T-helper 1 cell (primary cell): Measurements from ENCODE around the gene PTPN5.
A peak's percentile ranks its signal among the peaks of the same experiment; 100 is the strongest.

ENCODE experiments used
- DNase-seq, 5 donors: peaks; one replicate each; pipeline ENCODE4 v3.0.0-alpha.2; 2012 to 2020

PTPN5 gene

GRCh38 chr11:18736590-18737148 lies 54.9 kb downstream of the PTPN5 start:
- DNase-seq: no peak

- no peak for DNase-seq
Observed at GRCh38 chr11:18733202-18733601, 58.4 kb downstream of the PTPN5 start.

- DNase-seq: peak in 4 of 5 donors; percentile 34 to 57 (median 44)
Observed at GRCh38 chr11:18731949-18732821, 59.4 kb downstream of the PTPN5 start.

- no peak for DNase-seq
Observed at GRCh38 chr11:18731441-18731840, 60.2 kb downstream of the PTPN5 start.

GRCh38 chr11:18730020-18730419 lies 61.6 kb downstream of the PTPN5 start:
- no peak for DNase-seq

- DNase-seq: no peak
Observed at GRCh38 chr11:18729426-18729825, 62.2 kb downstream of the PTPN5 start.

- DNase-seq: no peak
Observed at GRCh38 chr11:18728658-18729057, 62.9 kb downstream of the PTPN5 start.

- DNase-seq: peak in 3 of 5 donors; percentile 20 to 37 (median 23)
Observed at GRCh38 chr11:18727479-18728236, 63.9 kb downstream of the PTPN5 start.

GRCh38 chr11:18726040-18726439 lies 65.6 kb downstream of the PTPN5 start, which contains the start of gene IGSF22:
Gene IGSF22, minus strand, starts transcription at chr11:18726188. Its CDS starts 1,952 bp downstream, at chr11:18724236.
- DNase-seq: no peak

- DNase-seq: no peak
Observed at GRCh38 chr11:18723991-18724390, 67.6 kb downstream of the PTPN5 start.

GRCh38 chr11:18722293-18722637 lies 69.3 kb downstream of the PTPN5 start:
- DNase-seq: no peak

- DNase-seq: peak in 3 of 5 donors; percentile 15 to 42 (median 34)
Observed at GRCh38 chr11:18721561-18722292, 69.9 kb downstream of the PTPN5 start.

- DNase-seq: peak; percentile 70 to 81 (median 75)
Observed at GRCh38 chr11:18720808-18721560, 70.6 kb downstream of the PTPN5 start.

GRCh38 chr11:18720091-18720807 lies 71.3 kb downstream of the PTPN5 start:
- no peak for DNase-seq

GRCh38 chr11:18715476-18715875 lies 76.1 kb downstream of the PTPN5 start:
- DNase-seq: no peak

- DNase-seq: no peak
Observed at GRCh38 chr11:18714443-18714780, 77.2 kb downstream of the PTPN5 start.

GRCh38 chr11:18713646-18714442 lies 77.8 kb downstream of the PTPN5 start:
- DNase-seq: no peak

- no peak for DNase-seq
Observed at GRCh38 chr11:18710545-18710944, 81.1 kb downstream of the PTPN5 start.

- DNase-seq: no peak
Observed at GRCh38 chr11:18709414-18709813, 82.2 kb downstream of the PTPN5 start.

- DNase-seq: no peak
Observed at GRCh38 chr11:18707811-18708340, 83.7 kb downstream of the PTPN5 start.
